HEK293 (cell line): Measurements from ENCODE around the gene LMTK2.

Source experiments
- CTCF ChIA-PET: fragments of 350-600 bp; formaldehyde crosslinking; extraction: SDS; loops from one replicate; lab custom pipeline; 2021; ENCODE audit warnings: antibody characterized with exemption; lab: Yijun Ruan, JAX
- POLR2A ChIA-PET: fragments of 300-600 bp; formaldehyde crosslinking; extraction: SDS; loops from one replicate; lab custom pipeline; 2020; ENCODE audit warnings: antibody characterized with exemption, inconsistent platforms; lab: Yijun Ruan, JAX
- H3K27ac ChIP-seq: fragments of 200-500 bp; sonication (Bioruptor generic); 2 replicates; pipeline ENCODE4 v1.5.1; 2014; ENCODE audit warnings: low read depth, low read length, control low read depth, inconsistent platforms; ENCODE audit errors: extremely low read depth
- H3K36me3 ChIP-seq, 2 experiments: fragments of 200-500 bp in 1 of 2; sonication (Bioruptor generic) in 1 of 2; 1 replicate in 1 of 2; 2 replicates in 1 of 2; pipeline ENCODE4 v1.5.1; 2014 to 2017; ENCODE audit warnings: inconsistent platforms in 2 of 2, low read length in 2 of 2; ENCODE audit not compliant: control insufficient read depth in 2 of 2, insufficient read depth in 1 of 2
- H3K4me1 ChIP-seq: fragments of 200-500 bp; sonication (Bioruptor generic); 2 replicates; pipeline ENCODE4 v1.5.1; 2014; ENCODE audit warnings: mild to moderate bottlenecking, low read length, inconsistent platforms; ENCODE audit not compliant: control insufficient read depth, insufficient read depth
- H3K4me3 ChIP-seq: 2 replicates; pipeline ENCODE4 v1.5.1; 2011; ENCODE audit warnings: low read depth, mild to moderate bottlenecking, control low read depth, low read length, moderate library complexity
- H3K9me3 ChIP-seq: fragments of 200-500 bp; sonication (Bioruptor generic); 2 replicates; pipeline ENCODE4 v1.5.1; 2014; ENCODE audit warnings: low read depth, low read length, inconsistent platforms; ENCODE audit not compliant: control insufficient read depth, insufficient read depth
- GFI1B ChIP-seq: fragments of 450-650 bp; formaldehyde crosslinking; IDR thresholded peaks from 2 replicates; pipeline ENCODE4 v1.5.1; 2016; ENCODE audit warnings: missing biosample characterization, missing genetic modification characterization
- MZF1 ChIP-seq: fragments of 450-650 bp; formaldehyde crosslinking; IDR thresholded peaks from 2 replicates; pipeline ENCODE4 v1.5.1; 2017; ENCODE audit warnings: missing biosample characterization, missing genetic modification characterization, borderline replicate concordance
- RBAK ChIP-seq: fragments of 450-650 bp; formaldehyde crosslinking; IDR thresholded peaks from 2 replicates; pipeline ENCODE4 v1.5.1; 2016; ENCODE audit warnings: missing biosample characterization, missing genetic modification characterization
- SCRT1 ChIP-seq: fragments of 450-650 bp; formaldehyde crosslinking; IDR thresholded peaks from 2 replicates; pipeline ENCODE4 v1.5.1; 2016; ENCODE audit warnings: missing biosample characterization, missing genetic modification characterization, borderline replicate concordance
- SCRT2 ChIP-seq: fragments of 450-650 bp; formaldehyde crosslinking; IDR thresholded peaks from 2 replicates; pipeline ENCODE4 v1.5.1; 2016; ENCODE audit warnings: missing biosample characterization, missing genetic modification characterization
- YY1 ChIP-seq: fragments of 450-650 bp; formaldehyde crosslinking; IDR thresholded peaks from 2 replicates; pipeline ENCODE4 v1.5.1; 2018; ENCODE audit warnings: missing biosample characterization, missing genetic modification characterization
- ZNF10 ChIP-seq: fragments of 450-650 bp; formaldehyde crosslinking; IDR thresholded peaks from 2 replicates; pipeline ENCODE4 v1.5.1; 2017; ENCODE audit warnings: missing biosample characterization, missing genetic modification characterization
- ZNF223 ChIP-seq: fragments of 450-650 bp; formaldehyde crosslinking; IDR thresholded peaks from 2 replicates; pipeline ENCODE4 v1.5.1; 2016; ENCODE audit warnings: missing biosample characterization, missing genetic modification characterization
- ZNF292 ChIP-seq: fragments of 450-650 bp; formaldehyde crosslinking; IDR thresholded peaks from 2 replicates; pipeline ENCODE4 v1.5.1; 2016; ENCODE audit warnings: low read depth, missing biosample characterization, missing genetic modification characterization, borderline replicate concordance
- ZNF354C ChIP-seq: fragments of 450-650 bp; formaldehyde crosslinking; IDR thresholded peaks from 2 replicates; pipeline ENCODE4 v1.5.1; 2016; ENCODE audit warnings: missing biosample characterization, missing genetic modification characterization, low read depth, borderline replicate concordance
- ZNF391 ChIP-seq: fragments of 450-650 bp; formaldehyde crosslinking; IDR thresholded peaks from 2 replicates; pipeline ENCODE4 v1.5.1; 2016; ENCODE audit warnings: low read depth, missing biosample characterization, missing genetic modification characterization, borderline replicate concordance
- ZNF433 ChIP-seq: fragments of 450-650 bp; formaldehyde crosslinking; IDR thresholded peaks from 2 replicates; pipeline ENCODE4 v1.5.1; 2016; ENCODE audit warnings: missing biosample characterization, missing genetic modification characterization, low read depth
- ZNF501 ChIP-seq: fragments of 450-650 bp; formaldehyde crosslinking; IDR thresholded peaks from 2 replicates; pipeline ENCODE4 v1.5.1; 2016; ENCODE audit warnings: missing biosample characterization, missing genetic modification characterization
- ZNF560 ChIP-seq: fragments of 450-650 bp; formaldehyde crosslinking; IDR thresholded peaks from 2 replicates; pipeline ENCODE4 v1.5.1; 2017; ENCODE audit warnings: missing biosample characterization, missing genetic modification characterization, borderline replicate concordance
- ZNF677 ChIP-seq: fragments of 450-650 bp; IDR thresholded peaks from 2 replicates; pipeline ENCODE4 v1.5.0; 2018; ENCODE audit warnings: missing biosample characterization, mild to moderate bottlenecking, missing genetic modification characterization, moderate library complexity
- ZNF707 ChIP-seq: fragments of 450-650 bp; formaldehyde crosslinking; IDR thresholded peaks from 2 replicates; pipeline ENCODE4 v1.5.1; 2016; ENCODE audit warnings: missing biosample characterization, missing genetic modification characterization
- TF ChIP-seq, protein P1 (sequence below): fragments of 450-650 bp; formaldehyde crosslinking; IDR thresholded peaks from 2 replicates; pipeline ENCODE4 v1.5.1; 2017; ENCODE audit warnings: missing biosample characterization, missing genetic modification characterization
- TF ChIP-seq, protein P2 (sequence below): fragments of 450-650 bp; formaldehyde crosslinking; IDR thresholded peaks from 2 replicates; pipeline ENCODE4 v1.5.1; 2016; ENCODE audit warnings: missing biosample characterization, missing genetic modification characterization

Gene LMTK2

DNA sequence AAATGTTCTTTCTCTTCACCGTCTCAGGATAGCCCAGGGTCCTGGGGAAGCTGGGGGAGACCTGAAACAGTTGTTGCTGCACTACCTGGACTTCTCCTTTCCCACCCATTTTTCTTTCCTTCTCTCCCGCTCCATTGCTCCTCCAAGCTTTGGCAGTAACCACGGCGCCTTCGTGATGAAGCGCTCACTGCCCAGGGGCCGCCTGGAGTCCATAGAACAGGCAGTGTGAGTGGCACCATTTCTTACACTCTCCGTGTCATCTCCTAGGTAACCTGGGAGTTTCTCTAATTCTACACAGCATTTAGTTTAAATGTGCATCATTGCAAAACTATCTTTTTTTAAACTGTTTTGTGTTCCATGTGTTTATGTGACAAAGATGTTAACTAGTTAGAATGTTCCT, 64.3 kb downstream of the LMTK2 start (continued):
- no peak for TF ChIP-seq ZNF10 (tag by site-specific recombination)
- TF ChIP-seq ZNF501 (tag by site-specific recombination): no peak
- TF ChIP-seq SCRT1 (tag by site-specific recombination): no peak

DNA sequence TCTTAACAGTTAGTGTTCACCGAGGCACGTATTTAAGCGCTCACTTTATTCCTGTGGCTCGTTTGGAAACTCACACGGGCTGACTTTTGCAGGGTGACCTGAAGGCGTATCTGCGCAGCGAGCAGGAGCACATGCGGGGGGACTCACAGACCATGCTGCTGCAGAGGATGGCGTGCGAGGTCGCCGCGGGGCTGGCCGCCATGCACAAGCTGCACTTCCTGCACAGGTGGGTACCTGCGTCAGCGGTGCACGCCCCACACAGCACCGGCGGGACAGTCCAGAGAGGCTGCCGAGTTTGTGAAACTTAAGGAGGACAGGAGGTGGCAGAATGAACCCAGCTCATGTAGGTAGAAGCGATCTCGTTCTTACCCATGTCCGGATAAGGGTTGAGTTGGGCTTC, 64.8 kb downstream of the LMTK2 start:
- TF ChIP-seq ZNF223 (tag by site-specific recombination) (no peak), ZNF354C (no peak), YY1 (no peak), ZNF560 (no peak)
- Histone ChIP-seq H3K9me3 (no peaks in the 10 kb centered on the region), H3K36me3 (peaks cover 6 to 26% of the 10 kb centered on the region in 2 experiments; a peak in 2 of 3 replicates), H3K27ac (no peak overlapping the region), H3K4me1 (no peaks in the 10 kb centered on the region), H3K4me3 (no peak overlapping the region)
- CTCF ChIA-PET: interaction anchor here (0.6 to 13.8 kb wide), 2 partner anchors 153 to 199 kb away, joined by 4 to 533 read pairs; no protein-coding TSS in a partner anchor
- POLR2A ChIA-PET: no interaction called here

DNA sequence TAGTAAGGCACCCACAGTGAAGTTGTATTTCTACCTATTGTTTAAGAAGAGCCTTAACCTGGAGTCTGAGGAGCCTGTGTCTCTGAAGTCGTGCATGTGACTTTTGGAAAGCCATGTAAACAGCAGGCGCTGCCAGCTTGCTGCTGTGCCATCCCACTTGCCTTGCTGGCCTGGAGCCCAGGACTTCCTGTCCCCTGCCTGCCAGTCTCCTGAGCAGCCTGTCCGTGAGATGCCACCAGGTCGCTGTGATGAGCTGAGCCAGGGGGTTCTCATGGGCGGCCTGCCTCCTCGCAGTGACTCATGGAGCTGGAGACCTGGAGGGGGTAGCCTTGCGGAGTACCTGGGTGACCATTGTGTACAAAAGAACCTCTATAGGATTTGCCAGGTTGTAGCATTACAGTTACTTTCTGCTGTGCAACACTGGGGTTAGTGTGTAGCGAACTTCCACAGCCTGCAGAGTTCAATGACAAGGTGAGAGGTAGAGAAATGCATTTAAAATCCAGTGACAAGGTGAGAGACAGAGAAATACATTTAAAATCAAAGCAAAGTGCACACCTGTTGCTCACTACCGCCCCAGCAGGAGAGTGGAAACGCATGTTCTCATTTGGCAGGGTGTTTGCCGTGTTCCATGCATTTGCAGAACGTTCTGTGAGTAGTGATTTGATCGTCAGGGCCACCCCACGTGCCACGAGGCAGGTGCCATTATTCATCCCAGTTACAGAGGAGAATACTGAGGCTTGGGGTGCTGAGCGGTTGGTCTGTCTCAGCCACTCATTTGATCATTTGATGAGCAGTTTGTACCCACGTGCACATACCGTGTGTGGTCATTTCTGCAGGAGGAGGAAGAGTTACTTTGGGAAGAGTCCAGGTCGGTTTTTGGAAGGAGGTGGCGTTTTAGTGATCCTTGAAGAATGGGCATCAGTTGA, 67.9 kb downstream of the LMTK2 start:
- Histone ChIP-seq H3K9me3 (no peaks in the 10 kb centered on the region), H3K4me3 (no peak overlapping the region), H3K27ac (no peak overlapping the region), H3K36me3 (peaks cover 6 to 27% of the 10 kb centered on the region in 2 experiments; a peak in 2 of 3 replicates), H3K4me1 (no peaks in the 10 kb centered on the region)
- POLR2A ChIA-PET: no interaction called here
- TF ChIP-seq SCRT1 (tag by site-specific recombination): 0 out of 2 replicates have a peak, but pooled peaks have one; percentile 39
- TF ChIP-seq SCRT2: peak; percentile 86
- TF ChIP-seq ZNF433: no peak
- no peak for TF ChIP-seq ZNF677 (tag by site-specific recombination)
- CTCF ChIA-PET: interaction anchor here (0.6 to 4.0 kb wide), 3 partner anchors 153 to 155 kb away, joined by 3 to 20 read pairs (median 3); no protein-coding TSS in a partner anchor

DNA sequence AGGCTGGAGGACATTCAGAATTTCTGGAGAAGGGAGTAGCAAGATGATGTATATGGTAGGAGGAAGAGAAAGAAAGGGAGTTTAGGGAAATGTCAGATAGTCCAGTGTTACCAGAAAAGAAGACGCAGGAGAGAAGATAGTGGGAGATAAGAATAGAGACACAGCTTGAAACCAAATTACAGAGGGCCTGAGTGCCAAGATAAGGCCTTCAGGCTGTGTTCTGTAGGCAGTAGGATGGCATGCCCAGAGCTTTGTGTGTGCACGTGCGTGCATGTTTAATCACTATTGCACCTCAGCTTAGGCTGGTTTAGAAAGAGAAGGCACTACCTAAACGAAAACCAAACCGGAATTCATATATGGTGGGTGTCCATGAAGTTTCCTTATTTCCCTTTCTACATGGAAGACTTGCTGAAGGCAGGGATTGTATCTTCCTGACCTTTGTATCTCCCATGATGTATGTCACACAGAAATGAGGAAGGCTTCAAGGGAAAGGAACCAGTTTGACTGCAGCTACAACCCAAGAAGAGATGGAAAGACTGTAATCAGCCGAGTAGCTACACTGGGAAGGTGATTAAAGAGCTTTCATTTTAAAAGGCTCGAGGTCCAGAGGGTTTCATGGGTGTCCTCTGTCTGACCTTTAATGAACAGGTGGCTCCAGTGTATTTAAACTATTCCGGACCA, 68.7 kb downstream of the LMTK2 start:
- Histone ChIP-seq H3K27ac (no peak overlapping the region), H3K4me1 (no peaks in the 10 kb centered on the region), H3K4me3 (no peak overlapping the region), H3K9me3 (no peaks in the 10 kb centered on the region)
- ChIA-PET CTCF (interaction anchor here (0.6 to 4.0 kb wide), 4 partner anchors 46 to 847 kb away, joined by 3 to 20 read pairs (median 3); no protein-coding TSS in a partner anchor), POLR2A (no interaction called here)
- TF ChIP-seq ZNF292 (tag by site-specific recombination) (no peak), GFI1B (tag by site-specific recombination) (no peak), ZNF707 (no peak), RBAK (no peak), MZF1 (tag by site-specific recombination) (no peak), ZNF391 (no peak)
- TF ChIP-seq, protein P1, sequence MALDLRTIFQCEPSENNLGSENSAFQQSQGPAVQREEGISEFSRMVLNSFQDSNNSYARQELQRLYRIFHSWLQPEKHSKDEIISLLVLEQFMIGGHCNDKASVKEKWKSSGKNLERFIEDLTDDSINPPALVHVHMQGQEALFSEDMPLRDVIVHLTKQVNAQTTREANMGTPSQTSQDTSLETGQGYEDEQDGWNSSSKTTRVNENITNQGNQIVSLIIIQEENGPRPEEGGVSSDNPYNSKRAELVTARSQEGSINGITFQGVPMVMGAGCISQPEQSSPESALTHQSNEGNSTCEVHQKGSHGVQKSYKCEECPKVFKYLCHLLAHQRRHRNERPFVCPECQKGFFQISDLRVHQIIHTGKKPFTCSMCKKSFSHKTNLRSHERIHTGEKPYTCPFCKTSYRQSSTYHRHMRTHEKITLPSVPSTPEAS (tag by site-specific recombination): no peak
- TF ChIP-seq, protein P2, sequence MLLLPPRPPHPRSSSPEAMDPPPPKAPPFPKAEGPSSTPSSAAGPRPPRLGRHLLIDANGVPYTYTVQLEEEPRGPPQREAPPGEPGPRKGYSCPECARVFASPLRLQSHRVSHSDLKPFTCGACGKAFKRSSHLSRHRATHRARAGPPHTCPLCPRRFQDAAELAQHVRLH (tag by site-specific recombination): no peak
- TF ChIP-seq, all 188 proteins: peak for 0
- peaks cover 6 to 30% of the 10 kb centered on the region in 2 experiments; a peak in 2 of 3 replicates for H3K36me3 ChIP-seq
